Tibial nerve (tissue), 3 donors: ENCODE results near the gene NDFIP2.

Source experiments
- POLR2A ChIP-seq, 2 donors: fragments of 450-650 bp; IDR thresholded peaks; one replicate each; pipeline ENCODE4 v1.6.1; 2017; ENCODE audit warnings: antibody characterized with exemption in 2 of 2, mild to moderate bottlenecking in 2 of 2, moderate library complexity in 2 of 2
- TF ChIP-seq, protein P1 (sequence below), 5 experiments: fragments of 200-600 bp in 3 of 5; fragments of 450-650 bp in 2 of 5; sonication (generic) in 3 of 5; IDR thresholded peaks; one replicate each; pipeline ENCODE4 v1.5.1; 2016 to 2019; ENCODE audit warnings: antibody characterized with exemption in 5 of 5, mild to moderate bottlenecking in 3 of 5, moderate library complexity in 2 of 5

DNA sequence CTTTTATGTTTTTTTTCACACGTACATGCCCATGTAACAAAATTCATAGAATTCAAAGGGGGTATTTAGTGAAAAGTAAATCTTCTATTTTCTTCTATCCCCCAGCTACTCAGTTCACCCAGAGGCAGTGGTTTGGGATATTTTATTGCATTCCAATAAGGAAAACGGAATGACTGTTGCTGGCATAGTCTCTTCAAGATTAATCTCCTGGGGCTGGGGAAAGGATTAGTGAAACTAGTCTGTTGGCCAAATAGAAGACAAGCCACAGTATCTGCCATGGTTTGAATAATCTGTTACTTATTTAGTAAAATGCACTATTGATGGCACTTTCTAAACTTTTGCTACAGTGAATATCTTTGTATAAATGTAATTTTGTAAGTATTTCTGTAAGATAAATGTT is 122.0 kb downstream of the NDFIP2 start:
- TF ChIP-seq POLR2A (IDR thresholded peaks at IDR 0.05): no peak
- TF ChIP-seq, protein P1, sequence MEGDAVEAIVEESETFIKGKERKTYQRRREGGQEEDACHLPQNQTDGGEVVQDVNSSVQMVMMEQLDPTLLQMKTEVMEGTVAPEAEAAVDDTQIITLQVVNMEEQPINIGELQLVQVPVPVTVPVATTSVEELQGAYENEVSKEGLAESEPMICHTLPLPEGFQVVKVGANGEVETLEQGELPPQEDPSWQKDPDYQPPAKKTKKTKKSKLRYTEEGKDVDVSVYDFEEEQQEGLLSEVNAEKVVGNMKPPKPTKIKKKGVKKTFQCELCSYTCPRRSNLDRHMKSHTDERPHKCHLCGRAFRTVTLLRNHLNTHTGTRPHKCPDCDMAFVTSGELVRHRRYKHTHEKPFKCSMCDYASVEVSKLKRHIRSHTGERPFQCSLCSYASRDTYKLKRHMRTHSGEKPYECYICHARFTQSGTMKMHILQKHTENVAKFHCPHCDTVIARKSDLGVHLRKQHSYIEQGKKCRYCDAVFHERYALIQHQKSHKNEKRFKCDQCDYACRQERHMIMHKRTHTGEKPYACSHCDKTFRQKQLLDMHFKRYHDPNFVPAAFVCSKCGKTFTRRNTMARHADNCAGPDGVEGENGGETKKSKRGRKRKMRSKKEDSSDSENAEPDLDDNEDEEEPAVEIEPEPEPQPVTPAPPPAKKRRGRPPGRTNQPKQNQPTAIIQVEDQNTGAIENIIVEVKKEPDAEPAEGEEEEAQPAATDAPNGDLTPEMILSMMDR (IDR thresholded peaks at IDR 0.05): no peak
